NK-92 (cell line): ENCODE data around the gene CNN1.

ENCODE experiments used
- DNase-seq: peaks from one replicate; lab custom pipeline; 2025; ENCODE audit not compliant: unreplicated experiment; lab: John Stamatoyannopoulos, UW

The CNN1 gene

DNA sequence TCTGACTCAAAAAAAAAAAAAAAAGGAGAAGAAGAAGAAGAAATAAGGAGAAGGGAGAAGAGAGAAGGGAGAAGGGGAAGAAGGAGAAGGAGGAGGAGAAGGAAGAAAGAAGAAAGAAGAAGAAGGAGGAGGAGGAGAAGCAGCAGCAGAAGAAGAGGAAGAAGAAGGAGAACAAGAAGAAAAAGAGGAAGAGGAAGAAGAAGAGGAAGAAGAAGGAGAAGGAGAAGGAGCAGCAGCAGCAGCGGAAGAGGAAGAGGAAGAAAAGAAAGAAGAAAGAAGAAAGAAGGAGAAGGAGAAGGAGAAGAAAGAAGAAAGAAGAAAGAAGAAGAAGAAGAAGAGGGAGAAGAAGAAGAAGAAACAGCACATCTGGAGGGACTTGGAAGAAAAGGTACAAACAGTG, 4.1 kb upstream of the CNN1 start:
- DNase-seq = no peak

- DNase-seq = no peak
Observed at GRCh38 chr19:11534948-11535347, 3.7 kb upstream of the CNN1 start.

DNA sequence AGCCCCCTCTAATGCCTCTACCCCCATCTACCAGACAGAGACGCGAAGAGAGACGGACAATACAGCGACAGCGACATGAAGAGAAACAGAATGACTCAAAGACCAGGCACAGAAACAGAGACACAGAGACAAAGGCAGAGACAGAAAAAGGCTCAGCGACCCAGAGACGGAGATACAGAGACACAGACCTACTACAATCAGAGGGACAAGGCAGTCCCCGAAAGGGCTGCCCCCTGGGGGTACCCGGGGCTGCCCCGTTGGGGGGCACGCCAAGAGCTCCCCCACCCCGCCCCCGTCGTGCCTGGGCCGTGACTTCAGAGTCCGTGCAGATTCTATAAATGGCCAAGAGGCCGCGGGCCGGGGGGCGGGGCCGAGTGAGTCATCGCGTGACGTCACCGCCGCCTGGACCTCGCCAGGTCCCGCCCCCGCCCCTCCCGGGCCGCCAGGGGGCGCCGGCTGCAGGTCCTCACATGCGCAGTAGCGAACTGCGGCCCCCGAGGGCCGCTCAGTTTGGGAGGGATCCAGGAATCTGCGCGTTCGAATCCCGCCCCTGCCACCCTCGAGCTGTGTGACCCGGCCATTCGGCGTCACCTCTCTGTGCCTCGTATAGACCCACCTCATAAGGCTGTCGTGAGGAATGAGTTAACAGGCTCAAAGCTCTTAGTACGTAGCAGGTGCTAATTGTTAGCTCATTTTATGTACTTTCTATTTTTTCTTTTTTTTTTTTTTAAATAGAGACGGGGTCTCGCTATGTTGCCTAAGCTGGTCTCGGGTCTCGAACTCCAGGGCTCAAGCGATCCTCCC, 2.7 kb upstream of the CNN1 start:
- DNase-seq = no peak

DNA sequence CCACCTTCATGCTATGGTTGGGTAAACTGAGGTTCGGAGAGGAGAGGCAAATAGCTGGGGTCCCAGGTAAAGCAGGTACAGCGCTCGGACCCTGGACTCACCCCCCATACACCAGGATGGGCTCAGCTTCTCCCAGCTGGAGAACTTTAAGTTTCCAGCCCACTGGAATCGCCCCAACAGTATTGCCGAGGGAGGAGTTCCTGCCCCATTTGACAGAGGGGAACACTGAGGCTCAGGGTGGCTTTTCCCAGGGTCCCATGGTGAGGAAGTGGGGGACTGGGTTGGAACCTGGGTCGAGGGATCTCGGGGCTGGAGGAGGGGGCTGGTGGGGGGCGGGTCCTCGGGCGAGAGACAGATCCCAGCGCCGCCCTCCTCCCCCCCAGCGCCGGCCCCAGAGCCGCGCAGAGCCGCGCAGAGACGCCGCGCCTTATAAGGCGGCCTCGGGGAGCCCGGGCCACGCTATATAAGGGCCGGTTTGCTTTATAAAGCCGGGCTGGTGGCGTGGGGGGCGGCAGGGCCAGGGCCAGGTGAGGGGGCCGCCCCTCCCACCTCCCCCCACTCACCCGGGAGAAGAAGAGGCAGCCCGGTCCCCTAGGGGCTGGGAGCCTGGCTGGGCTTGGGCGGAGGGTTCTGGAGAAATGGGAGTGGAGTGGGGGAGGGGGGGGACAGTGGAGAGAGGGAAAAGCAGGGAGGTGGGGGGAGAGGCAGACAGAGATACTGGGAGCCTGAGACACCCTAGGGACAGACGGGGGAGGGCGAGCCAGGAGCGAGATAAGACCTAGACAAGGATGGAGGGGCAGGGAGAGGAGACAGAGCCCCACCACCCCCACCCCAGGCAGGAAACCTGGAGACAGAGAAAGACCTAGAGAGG, 1.1 kb downstream of the CNN1 start:
- DNase-seq = no peak

DNA sequence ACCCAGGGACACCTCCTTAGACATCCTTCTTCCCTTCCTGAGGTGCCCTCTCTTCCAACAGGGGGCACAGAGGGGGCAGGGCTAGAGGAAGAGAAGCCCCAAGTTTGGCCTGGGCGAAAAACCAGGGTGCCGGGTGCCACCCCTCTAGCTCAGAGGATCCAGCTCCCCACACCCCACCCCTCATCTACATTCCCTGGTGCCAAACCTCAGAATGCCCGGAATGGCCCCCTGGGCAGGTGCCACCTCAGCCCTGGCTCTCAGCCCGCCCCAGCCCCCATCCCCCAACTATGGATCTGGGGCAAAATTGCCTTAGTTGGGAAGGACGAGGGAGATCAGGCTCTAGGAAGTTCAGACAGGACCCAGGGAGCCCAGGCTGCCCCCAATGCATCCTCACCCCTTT, 2.0 kb downstream of the CNN1 start:
- no peak for DNase-seq

DNA sequence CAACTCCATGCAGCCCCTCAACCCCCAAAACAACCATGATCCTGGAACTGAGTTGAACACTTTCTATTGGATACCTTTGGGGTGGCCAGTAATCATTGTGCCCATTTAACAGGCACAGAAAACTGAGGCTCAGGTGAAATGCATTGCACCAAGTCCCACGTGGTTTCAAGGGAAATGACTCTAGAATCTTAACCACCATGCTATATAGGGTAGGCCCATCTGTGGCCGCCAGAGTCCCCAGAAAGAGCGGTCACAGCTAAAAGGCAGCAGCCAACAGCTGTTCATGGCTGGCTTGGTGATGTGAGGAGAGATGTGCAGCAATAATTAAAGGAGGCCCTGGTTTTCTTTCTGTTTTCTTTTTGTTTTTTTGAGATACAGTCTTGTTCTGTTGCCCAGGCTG, 2.6 kb downstream of the CNN1 start:
- no peak for DNase-seq

- DNase-seq = no peak
Observed at GRCh38 chr19:11547929-11548700, 9.5 kb downstream of the CNN1 start.

DNA sequence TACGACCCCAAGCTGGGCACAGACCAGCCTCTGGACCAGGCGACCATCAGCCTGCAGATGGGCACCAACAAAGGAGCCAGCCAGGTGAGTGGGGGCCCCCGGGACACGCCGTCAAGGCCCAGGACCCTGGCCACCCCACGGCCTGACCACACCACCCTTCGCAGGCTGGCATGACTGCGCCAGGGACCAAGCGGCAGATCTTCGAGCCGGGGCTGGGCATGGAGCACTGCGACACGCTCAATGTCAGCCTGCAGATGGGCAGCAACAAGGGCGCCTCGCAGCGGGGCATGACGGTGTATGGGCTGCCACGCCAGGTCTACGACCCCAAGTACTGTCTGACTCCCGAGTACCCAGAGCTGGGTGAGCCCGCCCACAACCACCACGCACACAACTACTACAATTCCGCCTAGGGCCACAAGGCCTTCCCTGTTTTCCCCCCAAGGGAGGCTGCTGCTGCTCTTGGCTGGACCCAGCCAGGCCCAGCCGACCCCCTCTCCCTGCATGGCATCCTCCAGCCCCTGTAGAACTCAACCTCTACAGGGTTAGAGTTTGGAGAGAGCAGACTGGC, 10.8 kb downstream of the CNN1 start:
- no peak for DNase-seq

GRCh38 chr19:11550265-11550664, 11.6 kb downstream of the CNN1 start:
- DNase-seq = no peak

DNA sequence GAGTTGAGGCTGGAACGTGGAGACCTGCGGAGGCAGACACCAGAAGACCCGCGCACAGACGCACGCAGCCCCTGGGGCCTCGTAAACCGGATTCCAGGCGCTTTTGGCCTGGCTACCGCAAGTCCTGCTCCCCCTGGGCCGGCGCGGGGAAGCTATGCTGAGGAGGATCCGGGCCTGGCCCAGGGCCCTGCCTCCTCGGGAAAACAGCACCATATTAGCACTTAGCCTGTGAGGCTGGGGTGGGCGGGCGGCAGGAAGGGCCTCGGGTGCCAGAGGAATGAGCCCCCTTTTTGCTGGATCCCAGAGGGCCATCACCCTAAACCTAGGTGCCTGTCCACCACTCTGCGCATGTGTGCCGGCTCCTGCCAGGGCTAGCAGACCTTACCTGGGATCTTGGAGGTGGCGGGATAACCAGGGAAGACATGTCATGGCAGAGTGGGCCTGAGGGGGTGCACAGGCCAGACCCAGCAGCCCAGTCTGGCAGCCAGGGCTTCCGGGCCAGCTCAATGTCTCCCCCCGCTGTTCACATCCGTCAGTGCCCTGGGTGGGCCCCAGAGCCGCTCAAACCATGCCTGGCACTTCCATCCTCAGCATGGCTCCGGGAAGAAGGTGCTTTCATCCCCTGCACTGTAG, 13.1 kb downstream of the CNN1 start:
- no peak for DNase-seq

GRCh38 chr19:11552666-11553372, 14.2 kb downstream of the CNN1 start:
- no peak for DNase-seq

DNA sequence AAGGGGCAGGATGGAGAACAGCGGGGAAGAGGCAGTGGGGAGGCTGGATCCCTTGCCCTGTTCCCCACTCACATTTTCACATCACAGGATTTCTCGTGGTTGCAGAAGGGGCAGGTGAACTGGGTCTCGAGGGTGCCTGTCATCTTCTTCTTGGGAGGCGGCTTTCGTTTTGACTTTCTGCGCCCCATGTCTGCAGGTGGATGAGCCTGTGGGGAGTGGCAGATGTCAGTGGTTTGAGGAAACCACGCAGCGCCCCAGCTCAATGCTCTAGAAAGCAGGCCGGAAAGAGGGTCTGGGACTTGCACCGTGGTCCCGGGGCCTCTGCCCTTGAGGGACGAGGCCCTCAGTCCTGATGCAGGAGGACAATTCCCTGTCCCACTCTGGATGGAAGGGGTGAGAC, 15.5 kb downstream of the CNN1 start:
- DNase-seq = no peak

GRCh38 chr19:11555246-11555645, 16.6 kb downstream of the CNN1 start:
- no peak for DNase-seq

DNA sequence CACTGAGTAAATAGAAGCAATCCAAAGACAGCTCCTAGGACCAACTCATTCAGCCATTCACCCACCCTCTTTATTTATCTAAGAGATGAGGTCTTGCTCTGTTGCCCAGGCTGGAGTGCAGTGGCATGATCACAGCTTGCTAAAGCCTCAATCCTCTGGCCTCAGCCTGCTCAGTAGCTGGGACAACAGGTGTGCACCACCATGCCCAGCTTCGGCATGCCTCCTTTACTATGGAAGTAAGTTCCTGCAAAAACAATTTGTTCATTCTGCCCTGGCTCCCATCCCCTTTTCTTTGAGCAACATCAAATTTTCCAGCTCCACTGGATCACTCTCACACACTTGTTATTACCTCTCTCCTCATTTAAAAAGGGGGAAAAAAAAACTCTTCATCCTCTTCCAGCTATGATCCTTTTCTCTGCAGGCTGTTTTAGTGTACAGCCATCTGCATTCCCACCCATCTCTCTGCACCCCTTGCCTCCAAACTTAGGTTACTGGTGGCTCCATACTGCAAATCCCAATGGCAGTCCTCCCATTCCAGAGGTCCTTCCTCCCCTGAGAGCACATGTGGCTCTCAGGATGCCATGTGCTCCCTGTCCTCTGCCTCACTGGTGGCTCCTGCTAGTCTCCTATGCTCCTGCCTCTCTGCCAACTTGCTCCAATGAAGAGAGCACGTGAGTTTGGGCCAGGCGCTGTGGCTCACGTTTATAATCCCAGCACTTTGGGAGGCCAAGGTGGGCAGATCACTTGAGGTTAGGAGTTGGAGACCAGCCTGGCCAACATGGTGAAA, 18.2 kb downstream of the CNN1 start:
- no peak for DNase-seq

DNA sequence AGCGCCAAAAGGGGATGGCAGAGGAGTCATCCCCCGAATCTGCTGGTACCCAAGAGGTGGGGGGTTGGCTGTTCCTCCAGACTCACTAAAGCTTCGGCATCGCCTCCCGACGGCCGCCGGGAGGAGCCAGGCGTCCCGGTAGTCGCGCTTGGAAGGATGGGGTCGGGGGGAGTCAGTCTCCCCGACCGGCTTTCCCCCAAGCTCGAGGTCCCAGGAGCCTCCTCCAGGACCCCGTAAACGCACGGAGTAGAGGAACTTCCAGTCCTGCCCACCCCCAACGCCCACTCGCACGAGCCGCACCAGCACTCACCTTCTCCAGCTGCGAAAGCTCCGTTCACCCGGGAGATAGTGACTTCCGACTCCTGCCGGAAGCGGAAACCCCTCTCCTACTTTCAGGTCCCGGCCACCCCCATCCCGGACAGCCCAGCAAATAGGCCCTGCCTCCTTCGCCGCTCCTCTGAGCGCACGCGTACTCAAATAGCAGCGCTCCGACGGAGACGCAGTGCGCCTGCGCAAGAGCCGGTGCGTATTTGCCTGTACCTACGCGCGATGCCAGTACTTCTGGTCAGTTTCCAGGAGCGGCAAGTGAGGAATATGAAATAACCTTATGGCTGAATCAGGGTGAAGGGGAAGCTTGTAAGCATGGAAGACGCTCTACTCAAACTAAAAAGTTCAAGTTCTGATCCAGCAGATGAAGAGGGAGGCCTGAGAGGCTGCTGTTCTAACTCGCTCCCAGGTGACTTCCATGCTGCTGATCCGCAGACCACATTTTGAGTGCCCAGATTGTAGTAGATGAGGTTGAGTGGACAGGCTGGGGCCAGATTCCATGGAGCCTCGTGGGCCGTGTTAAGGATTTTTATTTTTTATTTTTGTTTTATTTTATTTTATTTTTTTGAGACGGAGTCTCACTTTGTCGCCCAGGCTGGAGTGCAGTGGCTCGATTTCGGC, 20.5 kb downstream of the CNN1 start, which contains the start of gene ELOF1:
Gene ELOF1, minus strand, starts transcription at position 350 of the 948 bp plus-strand sequence. CDS start 4,883 bp downstream, outside the sequence.
- DNase-seq = peak; percentile 87

DNA sequence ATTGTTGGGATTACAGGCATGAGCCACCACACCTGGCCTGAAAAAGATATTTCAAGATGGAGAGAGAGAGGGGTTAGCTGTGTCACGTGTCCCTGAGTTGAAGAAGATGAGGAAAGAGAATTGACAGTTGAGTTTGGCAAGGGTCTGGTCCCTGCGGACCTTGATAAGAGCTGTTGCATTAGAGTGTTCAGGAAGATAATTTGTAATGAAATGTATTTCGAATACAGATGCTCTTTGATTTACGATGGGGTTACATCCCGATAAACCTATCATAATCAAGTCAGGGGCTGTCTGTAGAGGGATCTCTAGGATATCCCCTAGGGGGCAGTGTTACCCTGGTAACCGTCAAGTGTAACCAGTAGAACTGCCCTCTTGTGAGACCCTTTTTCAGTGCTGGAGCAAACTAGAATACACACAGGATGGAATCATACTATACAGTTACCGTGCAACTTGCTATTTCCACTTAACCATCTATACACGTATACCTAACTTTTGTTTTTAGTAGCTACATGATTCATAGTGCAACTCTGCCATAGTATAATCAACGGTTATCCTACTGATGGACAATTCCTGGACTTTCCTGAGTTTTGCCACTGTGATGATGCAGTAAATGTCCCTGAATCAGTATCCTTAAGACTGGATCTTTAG, 21.9 kb downstream of the CNN1 start:
- no peak for DNase-seq

- DNase-seq = no peak
Observed at GRCh38 chr19:11563532-11563931, 24.9 kb downstream of the CNN1 start.
